Epithelial cell of esophagus (primary cell): Measurements from ENCODE around the gene NUDCD3.

ENCODE experiments used
- DNase-seq: peaks from one replicate; pipeline ENCODE4 v3.0.0; 2010; ENCODE audit warnings: low read depth
- H3K4me3 ChIP-seq: 2 replicates; pipeline ENCODE4 v1.5.1; 2011; ENCODE audit warnings: mild to moderate bottlenecking, low read length, control low read depth
- TF ChIP-seq, protein P1 (sequence below): IDR thresholded peaks from 2 replicates; pipeline ENCODE4 v1.5.1; 2011; ENCODE audit warnings: low read depth, mild to moderate bottlenecking, low read length, control low read depth, inconsistent platforms; ENCODE audit not compliant: insufficient read depth; ENCODE audit errors: missing control alignments

Gene NUDCD3

DNA sequence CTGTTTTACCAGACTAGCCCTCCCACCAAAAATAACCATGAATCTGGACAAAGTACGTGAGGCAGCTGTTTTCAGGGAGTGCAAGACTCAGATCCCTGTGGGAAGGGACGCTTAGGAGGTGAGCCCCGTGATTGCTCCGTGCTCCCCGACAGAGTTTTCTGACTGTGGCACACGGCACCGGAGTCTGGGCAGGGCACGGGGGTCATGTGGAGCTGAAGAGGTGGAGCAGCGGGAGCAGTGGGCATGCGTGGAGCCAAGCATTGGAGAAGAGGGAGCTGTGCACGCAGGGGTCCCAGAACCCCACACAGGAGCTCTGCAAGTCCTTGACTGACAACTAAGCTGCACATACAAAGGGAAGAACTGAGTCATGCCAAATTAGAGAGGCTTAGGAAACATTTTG, 154.0 kb downstream of the NUDCD3 start:
- TF ChIP-seq, protein P1, sequence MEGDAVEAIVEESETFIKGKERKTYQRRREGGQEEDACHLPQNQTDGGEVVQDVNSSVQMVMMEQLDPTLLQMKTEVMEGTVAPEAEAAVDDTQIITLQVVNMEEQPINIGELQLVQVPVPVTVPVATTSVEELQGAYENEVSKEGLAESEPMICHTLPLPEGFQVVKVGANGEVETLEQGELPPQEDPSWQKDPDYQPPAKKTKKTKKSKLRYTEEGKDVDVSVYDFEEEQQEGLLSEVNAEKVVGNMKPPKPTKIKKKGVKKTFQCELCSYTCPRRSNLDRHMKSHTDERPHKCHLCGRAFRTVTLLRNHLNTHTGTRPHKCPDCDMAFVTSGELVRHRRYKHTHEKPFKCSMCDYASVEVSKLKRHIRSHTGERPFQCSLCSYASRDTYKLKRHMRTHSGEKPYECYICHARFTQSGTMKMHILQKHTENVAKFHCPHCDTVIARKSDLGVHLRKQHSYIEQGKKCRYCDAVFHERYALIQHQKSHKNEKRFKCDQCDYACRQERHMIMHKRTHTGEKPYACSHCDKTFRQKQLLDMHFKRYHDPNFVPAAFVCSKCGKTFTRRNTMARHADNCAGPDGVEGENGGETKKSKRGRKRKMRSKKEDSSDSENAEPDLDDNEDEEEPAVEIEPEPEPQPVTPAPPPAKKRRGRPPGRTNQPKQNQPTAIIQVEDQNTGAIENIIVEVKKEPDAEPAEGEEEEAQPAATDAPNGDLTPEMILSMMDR: no peak
- no peak for DNase-seq
- no peak overlapping the region for H3K4me3 ChIP-seq

DNA sequence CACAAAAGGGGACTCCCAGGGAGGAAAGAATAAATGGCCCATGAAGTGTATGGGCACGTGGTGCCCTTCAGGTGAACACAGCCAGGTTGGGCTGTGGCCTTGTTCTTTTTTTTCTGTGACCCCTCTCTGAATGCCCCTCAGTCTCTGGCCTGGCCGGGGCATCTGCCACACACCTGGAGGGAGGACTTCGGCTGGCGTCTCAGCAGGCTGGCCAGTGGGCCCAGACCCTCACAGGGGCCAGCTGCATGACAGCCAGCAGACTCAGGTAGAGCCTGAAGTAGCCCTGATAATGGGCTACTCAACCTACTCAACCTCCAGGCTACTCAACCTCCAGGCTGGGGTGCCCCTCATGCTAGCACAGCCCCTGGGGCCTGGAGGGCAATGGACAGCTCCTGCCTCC, 155.3 kb downstream of the NUDCD3 start:
- DNase-seq: no peak
- H3K4me3 ChIP-seq: no peak overlapping the region
- TF ChIP-seq, protein P1: no peak

DNA sequence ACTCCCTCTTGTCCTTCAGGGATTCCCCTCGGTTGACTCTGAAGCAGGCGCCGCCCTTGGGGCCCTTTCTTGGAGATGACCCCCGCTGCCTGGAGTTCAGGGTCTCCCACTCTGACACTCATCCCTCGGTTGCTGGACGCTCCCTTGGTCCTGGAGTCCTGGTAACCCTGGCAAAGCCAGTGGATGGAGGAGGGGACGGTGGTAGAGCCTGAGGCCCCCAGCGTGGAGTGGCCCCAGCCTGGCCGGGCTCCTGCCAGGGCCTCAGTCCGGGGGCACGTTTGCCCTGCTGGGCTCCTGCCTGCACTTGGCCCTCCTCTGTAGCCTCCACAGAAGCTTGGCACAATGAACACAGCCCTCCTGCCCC, 155.7 kb downstream of the NUDCD3 start:
- TF ChIP-seq, protein P1: no peak
- DNase-seq: no peak
- H3K4me3 ChIP-seq: no peak overlapping the region

DNA sequence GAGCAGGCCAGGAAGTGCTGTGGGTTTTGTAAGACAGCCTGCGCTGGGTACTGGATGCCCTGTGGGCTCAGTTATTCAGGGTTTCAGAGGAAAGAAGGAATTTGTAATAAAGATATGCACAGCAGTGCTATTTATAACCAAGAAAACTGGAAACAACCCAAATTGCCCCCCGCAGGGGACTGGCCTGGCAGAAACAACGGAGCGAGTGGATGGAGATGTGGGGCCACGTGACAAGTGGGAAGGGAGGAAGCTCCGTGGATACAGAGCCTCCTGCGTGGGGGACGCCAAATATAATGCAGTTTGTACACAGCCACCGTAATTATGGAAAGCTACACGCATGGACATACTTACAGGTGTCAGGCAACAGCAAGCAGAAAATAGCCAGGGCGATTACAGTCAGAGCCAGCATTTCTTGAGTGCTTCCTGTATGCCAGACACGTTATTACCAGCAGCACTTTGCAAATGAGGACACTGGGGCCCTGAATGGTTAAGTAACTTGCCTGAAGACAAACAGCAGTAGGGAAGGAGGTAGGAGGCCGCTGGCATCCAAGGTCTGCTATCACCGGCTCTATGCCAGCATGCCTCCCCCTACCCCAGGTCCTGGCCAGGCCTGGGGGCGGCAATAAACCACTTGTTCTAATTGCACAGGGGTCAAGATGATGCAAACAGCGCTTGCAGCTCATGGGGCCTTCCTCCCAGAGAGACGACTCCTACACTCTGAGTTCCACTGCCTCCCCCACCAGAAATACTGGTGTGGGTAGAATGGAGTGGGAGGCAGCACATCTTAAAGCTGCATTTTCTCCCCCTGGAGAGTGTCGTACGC, 156.3 kb downstream of the NUDCD3 start:
- TF ChIP-seq, protein P1: no peak
- H3K4me3 ChIP-seq: no peak overlapping the region
- DNase-seq: no peak

DNA sequence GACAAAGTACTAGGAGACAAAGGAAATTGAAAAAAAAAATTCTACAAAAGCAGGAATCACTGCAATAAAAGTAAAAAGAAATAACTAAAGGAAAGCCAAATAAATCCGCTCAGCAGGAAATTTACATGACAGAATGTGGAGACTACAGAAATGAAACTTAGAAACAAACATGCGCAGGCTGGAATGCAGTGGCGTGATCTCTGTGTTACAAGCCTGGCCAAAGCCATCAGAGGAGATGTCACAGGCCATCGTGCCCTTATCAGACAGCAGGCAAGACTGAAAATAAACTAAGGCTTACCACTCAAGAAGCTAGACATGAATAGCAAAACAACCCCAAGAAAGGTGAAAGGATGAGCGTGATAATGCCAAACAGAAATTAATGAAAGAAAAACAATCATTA, 158.8 kb downstream of the NUDCD3 start:
- H3K4me3 ChIP-seq: no peak overlapping the region
- DNase-seq: no peak
- TF ChIP-seq, protein P1: no peak

DNA sequence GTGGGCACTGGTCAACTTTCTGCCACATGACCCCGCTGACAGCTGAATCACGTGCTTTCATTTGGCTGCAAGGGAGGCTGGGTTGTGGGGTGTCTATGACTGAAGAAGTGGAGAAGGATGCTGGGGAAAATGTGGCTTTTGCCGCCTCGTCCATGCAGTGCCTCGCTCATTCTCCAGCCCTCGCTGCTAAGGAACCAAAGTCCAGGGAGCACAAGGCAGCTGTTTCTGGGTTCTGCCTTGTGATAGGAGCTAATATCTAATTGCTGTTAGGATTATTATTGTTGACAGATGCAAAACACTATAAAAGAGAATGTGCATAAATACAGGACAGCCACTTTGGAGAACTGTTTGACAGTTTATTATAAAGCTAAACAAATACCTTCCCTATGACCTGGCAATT, 160.1 kb downstream of the NUDCD3 start:
- no peak overlapping the region for H3K4me3 ChIP-seq
- TF ChIP-seq, protein P1: no peak
- DNase-seq: no peak

DNA sequence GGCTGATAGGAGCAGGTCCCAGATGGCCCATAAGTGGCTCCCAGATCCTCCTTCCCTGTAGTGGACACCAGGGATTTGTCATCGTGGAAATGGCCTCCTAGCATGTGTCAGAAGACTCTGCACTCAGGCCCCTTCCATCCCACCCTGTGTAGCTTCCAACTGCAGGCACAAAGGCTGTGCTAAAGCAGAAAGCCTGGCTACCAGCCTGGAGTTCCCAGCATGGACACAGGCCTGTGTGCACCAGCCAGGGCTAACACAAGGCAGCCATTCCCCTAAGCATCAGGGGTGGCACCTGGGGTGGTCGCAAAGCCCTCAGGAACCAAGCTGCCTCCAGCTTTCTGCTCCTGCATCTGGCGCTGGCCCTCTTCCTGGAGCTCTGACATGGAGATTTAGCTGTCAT, 160.6 kb downstream of the NUDCD3 start:
- no peak overlapping the region for H3K4me3 ChIP-seq
- no peak for DNase-seq
- TF ChIP-seq, protein P1: no peak
